ENCODE measurements around the gene CDKN1B.

Gene CDKN1B

GRCh38 chr12:12770262-12770661 is 53.1 kb downstream of the CDKN1B start:
- no peak for DNase-seq
